MG63 (cell line): ENCODE results near the gene ACTL10. TPM values are rescaled to one million over a fixed set of nuclear protein-coding genes. Genes with fewer than 3 reads are reported as not detected.
"Not testable (repeated sequence)": the region's sequence is repeated elsewhere in the genome, so short reads cannot be mapped to it uniquely, and the experiment has no call there.

Experiments used
- DNase-seq: peaks from one replicate; pipeline ENCODE4 v3.0.0-alpha.2; 2020
- H3K27me3 ChIP-seq: fragments of 250-450 bp; sonication (Bioruptor Pico); 2 replicates; pipeline ENCODE4 v1.5.1; 2020; ENCODE audit warnings: mild to moderate bottlenecking, moderate library complexity
- H3K36me3 ChIP-seq: fragments of 250-450 bp; sonication (Bioruptor Pico); 2 replicates; pipeline ENCODE4 v1.5.1; 2020; ENCODE audit warnings: mild to moderate bottlenecking, moderate library complexity
- H3K4me3 ChIP-seq: fragments of 250-450 bp; sonication (Bioruptor Pico); 2 replicates; pipeline ENCODE4 v1.5.1; 2020; ENCODE audit warnings: mild to moderate bottlenecking, moderate library complexity
- H3K9me3 ChIP-seq: fragments of 250-450 bp; sonication (Bioruptor Pico); 2 replicates; pipeline ENCODE4 v1.5.1; 2020; ENCODE audit warnings: mild to moderate bottlenecking, moderate library complexity
- total RNA-seq: library from RNA; depleted of rRNA; stranded (reverse); fragments of >200 nt; shearing (Covaris generic); gene quantifications from 2 replicates; pipeline ENCODE4 v1.2.3, GENCODE V29; 2014; ENCODE audit warnings: low replicate concordance

ACTL10 gene
- total RNA-seq, 1 experiment from 2014 or later: 3.5 TPM

GRCh38 chr20:33694639-33695012, 27.9 kb downstream of the ACTL10 start:
- Histone ChIP-seq H3K9me3 (no peaks in the 10 kb centered on the region), H3K4me3 (no peak overlapping the region), H3K27me3 (no peaks in the 10 kb centered on the region), H3K36me3 (no peaks in the 10 kb centered on the region)
- DNase-seq: peak; percentile 56

- H3K27me3 ChIP-seq: no peaks in the 10 kb centered on the region
- H3K36me3 ChIP-seq: no peaks in the 10 kb centered on the region
- no peak overlapping the region for H3K4me3 ChIP-seq
- DNase-seq: no peak
- no peaks in the 10 kb centered on the region for H3K9me3 ChIP-seq
Measured at GRCh38 chr20:33696448-33696847, 29.7 kb downstream of the ACTL10 start.

- no peaks in the 10 kb centered on the region for H3K36me3 ChIP-seq
- no peak overlapping the region for H3K4me3 ChIP-seq
- no peaks in the 10 kb centered on the region for H3K27me3 ChIP-seq
- H3K9me3 ChIP-seq: no peaks in the 10 kb centered on the region
- peak; percentile 74 for DNase-seq
Measured at GRCh38 chr20:33697129-33697528, 30.4 kb downstream of the ACTL10 start.

- H3K4me3 ChIP-seq, H3K27me3 ChIP-seq, H3K9me3 ChIP-seq, H3K36me3 ChIP-seq, DNase-seq: not testable (repeated sequence)
Measured at GRCh38 chr20:33698966-33699365, 32.2 kb downstream of the ACTL10 start.

- not testable (repeated sequence) for H3K4me3 ChIP-seq, H3K27me3 ChIP-seq, H3K36me3 ChIP-seq, DNase-seq, H3K9me3 ChIP-seq
Measured at GRCh38 chr20:33700696-33701441, 34.1 kb downstream of the ACTL10 start.

GRCh38 chr20:33701629-33702450, 35.1 kb downstream of the ACTL10 start:
- no peak for DNase-seq
- no peaks in the 10 kb centered on the region for H3K27me3 ChIP-seq
- H3K36me3 ChIP-seq: no peaks in the 10 kb centered on the region
- no peak overlapping the region for H3K4me3 ChIP-seq
- no peaks in the 10 kb centered on the region for H3K9me3 ChIP-seq

GRCh38 chr20:33702861-33703260, 36.1 kb downstream of the ACTL10 start:
- DNase-seq: no peak
- Histone ChIP-seq H3K4me3 (no peak overlapping the region), H3K9me3 (no peaks in the 10 kb centered on the region), H3K36me3 (no peaks in the 10 kb centered on the region), H3K27me3 (no peaks in the 10 kb centered on the region)

- Histone ChIP-seq H3K27me3 (no peaks in the 10 kb centered on the region), H3K36me3 (no peaks in the 10 kb centered on the region), H3K4me3 (no peak overlapping the region), H3K9me3 (no peaks in the 10 kb centered on the region)
- DNase-seq: no peak
Measured at GRCh38 chr20:33703498-33704137, 36.9 kb downstream of the ACTL10 start.

- no peak for DNase-seq
- no peaks in the 10 kb centered on the region for H3K27me3 ChIP-seq
Measured at GRCh38 chr20:33704197-33704924, 37.6 kb downstream of the ACTL10 start.

GRCh38 chr20:33707668-33708067, 40.9 kb downstream of the ACTL10 start:
- H3K9me3 ChIP-seq: no peaks in the 10 kb centered on the region
- no peaks in the 10 kb centered on the region for H3K27me3 ChIP-seq
- no peak overlapping the region for H3K4me3 ChIP-seq
- DNase-seq: no peak
- H3K36me3 ChIP-seq: no peaks in the 10 kb centered on the region

More at GRCh38 chr20:33704197-33704924, 37.6 kb downstream of the ACTL10 start:
- Histone ChIP-seq H3K9me3 (no peaks in the 10 kb centered on the region), H3K4me3 (no peak overlapping the region), H3K36me3 (no peaks in the 10 kb centered on the region)

GRCh38 chr20:33709398-33709797, 42.7 kb downstream of the ACTL10 start:
- Histone ChIP-seq H3K36me3 (no peaks in the 10 kb centered on the region), H3K9me3 (no peaks in the 10 kb centered on the region), H3K27me3 (no peaks in the 10 kb centered on the region), H3K4me3 (no peak overlapping the region)
- no peak for DNase-seq

GRCh38 chr20:33709905-33710541, 43.3 kb downstream of the ACTL10 start:
- DNase-seq: no peak
- H3K9me3 ChIP-seq: no peaks in the 10 kb centered on the region
- H3K27me3 ChIP-seq: no peaks in the 10 kb centered on the region
- H3K36me3 ChIP-seq: no peaks in the 10 kb centered on the region
- H3K4me3 ChIP-seq: no peak overlapping the region

- H3K36me3 ChIP-seq: no peaks in the 10 kb centered on the region
- H3K9me3 ChIP-seq: no peaks in the 10 kb centered on the region
- no peak for DNase-seq
- H3K27me3 ChIP-seq: no peaks in the 10 kb centered on the region
- H3K4me3 ChIP-seq: no peak overlapping the region
Measured at GRCh38 chr20:33710681-33711445, 44.1 kb downstream of the ACTL10 start.

- Histone ChIP-seq H3K4me3 (no peak overlapping the region), H3K9me3 (no peaks in the 10 kb centered on the region), H3K27me3 (no peaks in the 10 kb centered on the region), H3K36me3 (no peaks in the 10 kb centered on the region)
- DNase-seq: no peak
Measured at GRCh38 chr20:33711446-33711738, 44.6 kb downstream of the ACTL10 start.

- Histone ChIP-seq H3K36me3 (no peaks in the 10 kb centered on the region), H3K9me3 (no peaks in the 10 kb centered on the region), H3K27me3 (no peaks in the 10 kb centered on the region), H3K4me3 (no peak overlapping the region)
- DNase-seq: no peak
Measured at GRCh38 chr20:33713865-33714367, 47.2 kb downstream of the ACTL10 start.

- H3K9me3 ChIP-seq: no peaks in the 10 kb centered on the region
Measured at GRCh38 chr20:33716498-33716897, 49.8 kb downstream of the ACTL10 start.

More at GRCh38 chr20:33716498-33716897, 49.8 kb downstream of the ACTL10 start:
- H3K36me3 ChIP-seq: no peaks in the 10 kb centered on the region
- DNase-seq: no peak
- no peak overlapping the region for H3K4me3 ChIP-seq
- no peaks in the 10 kb centered on the region for H3K27me3 ChIP-seq
